ENCODE data around the gene SMIM44.
A peak's percentile ranks its signal among the peaks of the same experiment; 100 is the strongest.
"Not testable (repeated sequence)": the region's sequence is repeated elsewhere in the genome, so short reads cannot be mapped to it uniquely, and the experiment has no call there.

The SMIM44 gene

GRCh38 chr19:3448616-3449334, 34.5 kb downstream of the SMIM44 start:
- Histone ChIP-seq H3K4me3 (no peak overlapping the region), H3K27ac (peak overlapping the region; percentile 64 to 91)
- no peak for DNase-seq (ENCODE audit: low spot score)
- no peak for TF ChIP-seq CTCF (IDR thresholded peaks at IDR 0.05)

GRCh38 chr19:3446657-3447056, 36.6 kb downstream of the SMIM44 start:
- H3K4me3 ChIP-seq; DNase-seq (ENCODE audit: low spot score); H3K27ac ChIP-seq: not testable (repeated sequence)

GRCh38 chr19:3444695-3445234, 38.5 kb downstream of the SMIM44 start:
- DNase-seq (ENCODE audit: low spot score) = no peak
- peak overlapping the region; percentile 13 for H3K4me3 ChIP-seq
- H3K27ac ChIP-seq = peak overlapping the region in 1 of 2 donors; percentile 74
- TF ChIP-seq CTCF (IDR thresholded peaks at IDR 0.05) = no peak

GRCh38 chr19:3443840-3444694, 39.2 kb downstream of the SMIM44 start:
- Histone ChIP-seq H3K4me3 (peak overlapping the region; percentile 13), H3K27ac (peak overlapping the region; percentile 20 to 74)
- no peak for TF ChIP-seq CTCF (IDR thresholded peaks at IDR 0.05)
- no peak for DNase-seq (ENCODE audit: low spot score)

GRCh38 chr19:3442487-3443071, 40.7 kb downstream of the SMIM44 start:
- TF ChIP-seq CTCF (IDR thresholded peaks at IDR 0.05) = no peak
- no peak for DNase-seq (ENCODE audit: low spot score)
- no peak overlapping the region for H3K4me3 ChIP-seq
- peak overlapping the region in 1 of 2 donors; percentile 67 for H3K27ac ChIP-seq

DNA sequence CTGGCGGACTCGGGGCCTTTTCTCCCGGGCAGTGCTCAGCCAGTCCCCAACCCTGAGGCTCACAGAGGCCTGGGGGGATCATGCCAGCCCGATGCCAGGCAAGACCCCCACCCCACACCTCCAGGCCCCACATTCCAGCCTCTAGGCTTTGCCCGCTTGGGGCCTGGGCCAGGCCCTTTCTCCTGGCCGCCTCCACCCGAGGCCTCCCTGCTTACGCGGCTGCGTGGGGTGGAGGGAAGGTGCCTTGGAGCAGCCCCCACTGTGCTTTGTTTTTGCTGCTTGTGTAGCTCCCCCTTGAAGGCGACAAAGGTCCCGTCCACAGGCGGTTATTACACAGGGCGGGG, 41.3 kb downstream of the SMIM44 start:
- H3K4me3 ChIP-seq = no peak overlapping the region
- no peak for DNase-seq (ENCODE audit: low spot score)
- H3K27ac ChIP-seq = peak overlapping the region in 1 of 2 donors; percentile 28
- no peak for TF ChIP-seq CTCF (IDR thresholded peaks at IDR 0.05)

Data from coronary artery (tissue), 2 donors.